Measurements from ENCODE around the gene CLDN20.

CLDN20 gene

GRCh38 chr6:155314773-155315515, 51.1 kb downstream of the CLDN20 start:
- Histone ChIP-seq H3K27ac (peak overlapping the region; percentile 85), H3K36me3 (peaks cover 16% of the 10 kb centered on the region), H3K27me3 (ENCODE audit: insufficient read depth, low read depth, severe bottlenecking) (no peaks in the 10 kb centered on the region), H3K4me3 (ENCODE audit: low read depth, low read length) (peak overlapping the region; percentile 97), H3K9me3 (ENCODE audit: severe bottlenecking) (no peaks in the 10 kb centered on the region)
- peak; percentile 56 for DNase-seq
- TF ChIP-seq CTCF (IDR thresholded peaks at IDR 0.05; ENCODE audit: low read depth, low read length), result no peak

- H3K36me3 ChIP-seq, result peaks cover 11% of the 10 kb centered on the region
- DNase-seq, result no peak
- peak overlapping the region; percentile 85 for H3K27ac ChIP-seq
- no peaks in the 10 kb centered on the region for H3K9me3 ChIP-seq (ENCODE audit: severe bottlenecking)
- no peaks in the 10 kb centered on the region for H3K27me3 ChIP-seq (ENCODE audit: insufficient read depth, low read depth, severe bottlenecking)
- H3K4me3 ChIP-seq (ENCODE audit: low read depth, low read length), result peak overlapping the region; percentile 97
- TF ChIP-seq CTCF (IDR thresholded peaks at IDR 0.05; ENCODE audit: low read depth, low read length), result no peak
These were observed 51.7 kb downstream of the CLDN20 start for GRCh38 chr6:155315516-155315871.

- Histone ChIP-seq H3K27me3 (ENCODE audit: insufficient read depth, low read depth, severe bottlenecking) (no peaks in the 10 kb centered on the region), H3K27ac (peak overlapping the region; percentile 85), H3K36me3 (peaks cover 7% of the 10 kb centered on the region; the same call in 1 of the 2 replicates), H3K9me3 (ENCODE audit: severe bottlenecking) (no peaks in the 10 kb centered on the region), H3K4me3 (ENCODE audit: low read depth, low read length) (no peak overlapping the region)
- DNase-seq, result peak; percentile 49
- no peak for TF ChIP-seq CTCF (IDR thresholded peaks at IDR 0.05; ENCODE audit: low read depth, low read length)
These were observed 52.6 kb downstream of the CLDN20 start for GRCh38 chr6:155316419-155316818.

GRCh38 chr6:155317186-155317585, 53.4 kb downstream of the CLDN20 start:
- no peaks in the 10 kb centered on the region for H3K27me3 ChIP-seq (ENCODE audit: insufficient read depth, low read depth, severe bottlenecking)
- H3K4me3 ChIP-seq (ENCODE audit: low read depth, low read length), result no peak overlapping the region
- DNase-seq, result no peak
- H3K27ac ChIP-seq, result peak overlapping the region; percentile 85
- no peak for TF ChIP-seq CTCF (IDR thresholded peaks at IDR 0.05; ENCODE audit: low read depth, low read length)
- H3K36me3 ChIP-seq, result 0 out of 2 replicates have a peak, but pooled peaks cover 2% of the 10 kb centered on the region
- H3K9me3 ChIP-seq (ENCODE audit: severe bottlenecking), result no peaks in the 10 kb centered on the region

- no peak for TF ChIP-seq CTCF (IDR thresholded peaks at IDR 0.05; ENCODE audit: low read depth, low read length)
- H3K9me3 ChIP-seq (ENCODE audit: severe bottlenecking), result no peaks in the 10 kb centered on the region
- no peak overlapping the region for H3K4me3 ChIP-seq (ENCODE audit: low read depth, low read length)
- H3K27me3 ChIP-seq (ENCODE audit: insufficient read depth, low read depth, severe bottlenecking), result no peaks in the 10 kb centered on the region
- H3K36me3 ChIP-seq, result no peaks in the 10 kb centered on the region
- no peak overlapping the region for H3K27ac ChIP-seq
- DNase-seq, result no peak
These were observed 56.1 kb downstream of the CLDN20 start for GRCh38 chr6:155319902-155320301.

- Histone ChIP-seq H3K36me3 (no peaks in the 10 kb centered on the region), H3K4me3 (ENCODE audit: low read depth, low read length) (no peak overlapping the region), H3K27ac (no peak overlapping the region), H3K27me3 (ENCODE audit: insufficient read depth, low read depth, severe bottlenecking) (no peaks in the 10 kb centered on the region), H3K9me3 (ENCODE audit: severe bottlenecking) (no peaks in the 10 kb centered on the region)
- TF ChIP-seq CTCF (IDR thresholded peaks at IDR 0.05; ENCODE audit: low read depth, low read length), result no peak
- no peak for DNase-seq
These were observed 60.4 kb downstream of the CLDN20 start for GRCh38 chr6:155324172-155324571.
